Measurements from ENCODE around the gene GPR108. TPM values are rescaled to one million over a fixed set of nuclear protein-coding genes. Genes with fewer than 3 reads are reported as not detected.

Gene GPR108
- total and polyA plus RNA-seq, 2 of the 13 experiments (the other 11 are each of a cell fraction or from before 2014, with no cell fraction given): 36.4 to 63.0 TPM

DNA sequence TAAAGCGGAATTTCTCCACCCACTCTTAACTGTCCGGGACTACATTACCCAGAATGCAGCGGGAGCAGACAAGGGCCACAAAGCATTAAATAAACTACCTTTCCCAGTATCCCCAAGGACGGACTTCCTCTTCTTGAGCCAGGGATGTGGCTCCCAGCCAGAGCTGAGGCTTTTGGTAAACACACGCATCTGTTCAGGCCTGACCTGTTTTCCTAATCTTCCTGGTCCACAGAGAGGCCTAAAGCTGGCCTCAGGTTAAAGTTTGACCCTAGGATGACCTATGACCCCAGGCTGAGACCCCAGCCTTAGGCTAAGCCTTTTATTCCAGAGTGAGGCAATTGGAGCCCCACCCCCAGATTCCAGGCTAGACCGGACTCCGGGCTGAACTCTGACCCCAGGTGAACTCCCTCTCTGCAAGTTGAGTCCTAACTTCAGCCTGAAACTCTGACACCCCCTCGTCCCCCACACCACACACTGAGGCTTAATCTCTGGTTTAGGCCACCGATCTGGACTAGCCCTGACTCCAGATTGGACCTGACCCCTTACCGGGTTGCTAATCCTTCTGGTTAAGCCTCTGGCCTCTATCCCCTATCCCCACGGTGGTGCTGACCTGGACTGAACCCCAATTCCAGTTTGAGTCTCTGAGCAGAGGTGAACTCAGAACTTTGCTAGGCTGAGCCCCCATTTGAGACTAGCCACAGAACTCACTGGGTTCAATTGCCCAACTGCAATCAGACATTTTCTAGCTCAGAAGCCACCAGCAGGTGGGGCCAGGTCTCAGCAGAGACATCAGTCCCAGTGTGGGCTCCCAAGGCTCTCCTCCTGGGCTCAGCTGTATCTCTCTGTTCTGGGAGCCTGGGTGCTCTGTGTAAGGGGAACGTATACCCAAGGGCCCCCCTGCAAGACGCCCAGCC, 750 bp upstream of the GPR108 start (continued):
- TF ChIP-seq, protein P1, sequence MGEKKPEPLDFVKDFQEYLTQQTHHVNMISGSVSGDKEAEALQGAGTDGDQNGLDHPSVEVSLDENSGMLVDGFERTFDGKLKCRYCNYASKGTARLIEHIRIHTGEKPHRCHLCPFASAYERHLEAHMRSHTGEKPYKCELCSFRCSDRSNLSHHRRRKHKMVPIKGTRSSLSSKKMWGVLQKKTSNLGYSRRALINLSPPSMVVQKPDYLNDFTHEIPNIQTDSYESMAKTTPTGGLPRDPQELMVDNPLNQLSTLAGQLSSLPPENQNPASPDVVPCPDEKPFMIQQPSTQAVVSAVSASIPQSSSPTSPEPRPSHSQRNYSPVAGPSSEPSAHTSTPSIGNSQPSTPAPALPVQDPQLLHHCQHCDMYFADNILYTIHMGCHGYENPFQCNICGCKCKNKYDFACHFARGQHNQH (CRISPR knock-in tag; IDR thresholded peaks at IDR 0.05): no peak; the same call in 1 of the 2 replicates
- TF ChIP-seq ZNF572 (CRISPR knock-in tag; IDR thresholded peaks at IDR 0.05) (no peak), EZH2 (conservative IDR thresholded peaks at IDR 0.05; ENCODE audit: low read depth, low read length) (no peak), GLI4 (CRISPR knock-in tag; IDR thresholded peaks at IDR 0.05; ENCODE audit: borderline replicate concordance) (no peak), CC2D1A (CRISPR knock-in tag; IDR thresholded peaks at IDR 0.05) (no peak), ZFP62 (CRISPR knock-in tag; IDR thresholded peaks at IDR 0.05) (no peak), ZNF563 (CRISPR knock-in tag; IDR thresholded peaks at IDR 0.05) (no peak), ZIK1 (CRISPR knock-in tag; IDR thresholded peaks at IDR 0.05; ENCODE audit: borderline replicate concordance, low read depth) (no peak), MIXL1 (CRISPR knock-in tag; IDR thresholded peaks at IDR 0.05) (peak; percentile 21; the same call in 1 of the 2 replicates), ZNF30 (CRISPR knock-in tag; IDR thresholded peaks at IDR 0.05) (no peak), GATAD2A (CRISPR knock-in tag; IDR thresholded peaks at IDR 0.05) (peak; percentile 53; the same call in 1 of the 2 replicates), SCMH1 (CRISPR knock-in tag; IDR thresholded peaks at IDR 0.05; ENCODE audit: borderline replicate concordance) (no peak), ZNF674 (CRISPR knock-in tag; IDR thresholded peaks at IDR 0.05; ENCODE audit: low read depth) (no peak), MXD4 (CRISPR knock-in tag; IDR thresholded peaks at IDR 0.05) (no peak; the same call in 1 of the 2 replicates), ISL2 (CRISPR knock-in tag; IDR thresholded peaks at IDR 0.05) (peak; percentile 65), ZNF883 (CRISPR knock-in tag; IDR thresholded peaks at IDR 0.05; ENCODE audit: not compliant biosample characterization) (no peak), SIX4 (CRISPR knock-in tag; IDR thresholded peaks at IDR 0.05) (no peak), SRSF1 (optimal IDR thresholded peaks at IDR 0.05; ENCODE audit: low read depth, low read length) (no peak), ZNF607 (CRISPR knock-in tag; IDR thresholded peaks at IDR 0.05; ENCODE audit: borderline replicate concordance) (no peak; the same call in 1 of the 2 replicates), ZNF605 (CRISPR knock-in tag; IDR thresholded peaks at IDR 0.05) (peak; percentile 53; the same call in 1 of the 2 replicates), NBN (conservative IDR thresholded peaks at IDR 0.05) (no peak), JUND (CRISPR knock-in tag; IDR thresholded peaks at IDR 0.05) (no peak), FOXK1 (CRISPR knock-in tag; IDR thresholded peaks at IDR 0.05; ENCODE audit: borderline replicate concordance, low read depth) (peak; percentile 59; the same call in 1 of the 2 replicates), RARA (CRISPR knock-in tag; IDR thresholded peaks at IDR 0.05) (peak; percentile 87)
- TF ChIP-seq, protein P2, sequence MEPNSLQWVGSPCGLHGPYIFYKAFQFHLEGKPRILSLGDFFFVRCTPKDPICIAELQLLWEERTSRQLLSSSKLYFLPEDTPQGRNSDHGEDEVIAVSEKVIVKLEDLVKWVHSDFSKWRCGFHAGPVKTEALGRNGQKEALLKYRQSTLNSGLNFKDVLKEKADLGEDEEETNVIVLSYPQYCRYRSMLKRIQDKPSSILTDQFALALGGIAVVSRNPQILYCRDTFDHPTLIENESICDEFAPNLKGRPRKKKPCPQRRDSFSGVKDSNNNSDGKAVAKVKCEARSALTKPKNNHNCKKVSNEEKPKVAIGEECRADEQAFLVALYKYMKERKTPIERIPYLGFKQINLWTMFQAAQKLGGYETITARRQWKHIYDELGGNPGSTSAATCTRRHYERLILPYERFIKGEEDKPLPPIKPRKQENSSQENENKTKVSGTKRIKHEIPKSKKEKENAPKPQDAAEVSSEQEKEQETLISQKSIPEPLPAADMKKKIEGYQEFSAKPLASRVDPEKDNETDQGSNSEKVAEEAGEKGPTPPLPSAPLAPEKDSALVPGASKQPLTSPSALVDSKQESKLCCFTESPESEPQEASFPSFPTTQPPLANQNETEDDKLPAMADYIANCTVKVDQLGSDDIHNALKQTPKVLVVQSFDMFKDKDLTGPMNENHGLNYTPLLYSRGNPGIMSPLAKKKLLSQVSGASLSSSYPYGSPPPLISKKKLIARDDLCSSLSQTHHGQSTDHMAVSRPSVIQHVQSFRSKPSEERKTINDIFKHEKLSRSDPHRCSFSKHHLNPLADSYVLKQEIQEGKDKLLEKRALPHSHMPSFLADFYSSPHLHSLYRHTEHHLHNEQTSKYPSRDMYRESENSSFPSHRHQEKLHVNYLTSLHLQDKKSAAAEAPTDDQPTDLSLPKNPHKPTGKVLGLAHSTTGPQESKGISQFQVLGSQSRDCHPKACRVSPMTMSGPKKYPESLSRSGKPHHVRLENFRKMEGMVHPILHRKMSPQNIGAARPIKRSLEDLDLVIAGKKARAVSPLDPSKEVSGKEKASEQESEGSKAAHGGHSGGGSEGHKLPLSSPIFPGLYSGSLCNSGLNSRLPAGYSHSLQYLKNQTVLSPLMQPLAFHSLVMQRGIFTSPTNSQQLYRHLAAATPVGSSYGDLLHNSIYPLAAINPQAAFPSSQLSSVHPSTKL (CRISPR knock-in tag; IDR thresholded peaks at IDR 0.05): no peak; the same call in 1 of the 2 replicates
- TF ChIP-seq, protein P3, sequence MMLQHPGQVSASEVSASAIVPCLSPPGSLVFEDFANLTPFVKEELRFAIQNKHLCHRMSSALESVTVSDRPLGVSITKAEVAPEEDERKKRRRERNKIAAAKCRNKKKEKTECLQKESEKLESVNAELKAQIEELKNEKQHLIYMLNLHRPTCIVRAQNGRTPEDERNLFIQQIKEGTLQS (CRISPR knock-in tag; IDR thresholded peaks at IDR 0.05): no peak
